Erythroblast (primary cell): Measurements from ENCODE around the gene OSER1.
"Not testable (repeated sequence)": the region's sequence is repeated elsewhere in the genome, so short reads cannot be mapped to it uniquely, and the experiment has no call there.

ENCODE experiments used
- DNase-seq, 2 experiments: peaks; one replicate each; lab custom pipeline; 2025; lab: John Stamatoyannopoulos, UW
- GATA1 ChIP-seq: IDR thresholded peaks from 2 replicates; pipeline ENCODE4 v1.6.1; 2011; ENCODE audit warnings: low read depth, mild to moderate bottlenecking, control low read depth, low read length, moderate library complexity
- POLR2A ChIP-seq: IDR thresholded peaks from 2 replicates; pipeline ENCODE4 v1.6.1; 2011; ENCODE audit warnings: mild to moderate bottlenecking, low read length

OSER1 gene

GRCh38 chr20:44234566-44235317 is 24.2 kb upstream of the OSER1 start:
- DNase-seq: no peak
- TF ChIP-seq POLR2A: no peak
- no peak for TF ChIP-seq GATA1

GRCh38 chr20:44233436-44234016 is 23.0 kb upstream of the OSER1 start:
- DNase-seq: no peak
- TF ChIP-seq GATA1 (no peak), POLR2A (no peak)

- DNase-seq: not testable (repeated sequence)
Observed at GRCh38 chr20:44232469-44232856, 21.9 kb upstream of the OSER1 start.

- peak; percentile 27 to 36 for DNase-seq
Observed at GRCh38 chr20:44231713-44232468, 21.3 kb upstream of the OSER1 start.

GRCh38 chr20:44231193-44231592 is 20.6 kb upstream of the OSER1 start:
- TF ChIP-seq POLR2A (no peak), GATA1 (no peak)

More at GRCh38 chr20:44231713-44232468, 21.3 kb upstream of the OSER1 start:
- TF ChIP-seq POLR2A: no peak
- TF ChIP-seq GATA1: no peak

GRCh38 chr20:44228465-44229258 is 18.1 kb upstream of the OSER1 start:
- no peak for TF ChIP-seq GATA1
- TF ChIP-seq POLR2A: no peak
- no peak for DNase-seq

More at GRCh38 chr20:44231193-44231592, 20.6 kb upstream of the OSER1 start:
- no peak for DNase-seq

- TF ChIP-seq POLR2A (no peak), GATA1 (no peak)
- peak; percentile 57 to 75 for DNase-seq
Observed at GRCh38 chr20:44224637-44225036, 14.1 kb upstream of the OSER1 start.

GRCh38 chr20:44223721-44224120 is 13.2 kb upstream of the OSER1 start:
- no peak for DNase-seq
- no peak for TF ChIP-seq POLR2A

- no peak for TF ChIP-seq POLR2A
- no peak for TF ChIP-seq GATA1
- DNase-seq: peak; percentile 45 to 47
Observed at GRCh38 chr20:44222633-44223368, 12.2 kb upstream of the OSER1 start.

GRCh38 chr20:44222027-44222426 is 11.5 kb upstream of the OSER1 start:
- no peak for TF ChIP-seq POLR2A
- TF ChIP-seq GATA1: no peak
- DNase-seq: no peak

GRCh38 chr20:44221368-44221954 is 10.9 kb upstream of the OSER1 start:
- no peak for TF ChIP-seq GATA1
- no peak for TF ChIP-seq POLR2A
- DNase-seq: peak; percentile 77 to 90

GRCh38 chr20:44219791-44220190 is 9.2 kb upstream of the OSER1 start:
- TF ChIP-seq POLR2A (no peak), GATA1 (no peak)

More at GRCh38 chr20:44219791-44220190, 9.2 kb upstream of the OSER1 start:
- DNase-seq: no peak
